Nephron (organoid): ENCODE results near the gene BID.

Source experiments
- H3K27ac Mint-ChIP-seq, 3 experiments: 2 replicates each; pipeline ENCODE4 v1.8.0; 2020; ENCODE audit warnings: mixed read lengths in 3 of 3, mild to moderate bottlenecking in 2 of 3, moderate library complexity in 1 of 3
- H3K27me3 Mint-ChIP-seq: 2 replicates; pipeline ENCODE4 v1.8.0; 2021; ENCODE audit warnings: low read depth, mild to moderate bottlenecking, moderate library complexity, mixed read lengths
- H3K36me3 Mint-ChIP-seq: 2 replicates; pipeline ENCODE4 v1.8.0; 2020; ENCODE audit warnings: low read depth, mixed read lengths
- H3K4me1 Mint-ChIP-seq: 2 replicates; pipeline ENCODE4 v1.8.0; 2020; ENCODE audit warnings: mixed read lengths
- H3K4me3 Mint-ChIP-seq, 3 experiments: 2 replicates each; pipeline ENCODE4 v1.8.0; 2020; ENCODE audit warnings: mild to moderate bottlenecking in 3 of 3, mixed read lengths in 3 of 3, moderate library complexity in 2 of 3
- H3K9me3 Mint-ChIP-seq: 2 replicates; pipeline ENCODE4 v1.8.0; 2020; ENCODE audit warnings: mixed read lengths
- CTCF ChIP-seq, 3 experiments: fragments of 200-600 bp; sonication (generic); IDR thresholded peaks; one replicate each; pipeline ENCODE4 v1.5.0; 2021; ENCODE audit warnings: antibody characterized with exemption in 3 of 3; ENCODE audit not compliant: unreplicated experiment in 3 of 3

Gene BID

GRCh38 chr22:17818180-17818579 is 43.9 kb upstream of the BID start:
- H3K27me3 Mint-ChIP-seq: no peaks in the 10 kb centered on the region
- TF ChIP-seq CTCF (IDR thresholded peaks at IDR 0.05; ENCODE audit: unreplicated experiment in 3 of 3): no peak
- no peak overlapping the region for H3K4me3 Mint-ChIP-seq
- no peak overlapping the region for H3K27ac Mint-ChIP-seq
- H3K9me3 Mint-ChIP-seq: no peaks in the 10 kb centered on the region
- H3K36me3 Mint-ChIP-seq: peaks cover 14% of the 10 kb centered on the region
- H3K4me1 Mint-ChIP-seq: no peaks in the 10 kb centered on the region

GRCh38 chr22:17817511-17818065 is 43.3 kb upstream of the BID start:
- H3K36me3 Mint-ChIP-seq: peaks cover 15% of the 10 kb centered on the region
- H3K4me3 Mint-ChIP-seq: no peak overlapping the region
- no peak overlapping the region for H3K27ac Mint-ChIP-seq
- no peaks in the 10 kb centered on the region for H3K4me1 Mint-ChIP-seq
- no peaks in the 10 kb centered on the region for H3K9me3 Mint-ChIP-seq
- no peak for TF ChIP-seq CTCF (IDR thresholded peaks at IDR 0.05; ENCODE audit: unreplicated experiment in 3 of 3)
- H3K27me3 Mint-ChIP-seq: no peaks in the 10 kb centered on the region

- no peak overlapping the region for H3K4me3 Mint-ChIP-seq
- peaks cover 15% of the 10 kb centered on the region for H3K36me3 Mint-ChIP-seq
- no peaks in the 10 kb centered on the region for H3K4me1 Mint-ChIP-seq
- no peaks in the 10 kb centered on the region for H3K27me3 Mint-ChIP-seq
- H3K9me3 Mint-ChIP-seq: no peaks in the 10 kb centered on the region
- no peak for TF ChIP-seq CTCF (IDR thresholded peaks at IDR 0.05; ENCODE audit: unreplicated experiment in 3 of 3)
- H3K27ac Mint-ChIP-seq: no peak overlapping the region
Observed at GRCh38 chr22:17817079-17817478, 42.8 kb upstream of the BID start.

GRCh38 chr22:17816649-17817048 is 42.4 kb upstream of the BID start:
- Mint-ChIP-seq H3K27me3 (no peaks in the 10 kb centered on the region), H3K27ac (no peak overlapping the region), H3K9me3 (no peaks in the 10 kb centered on the region), H3K4me1 (no peaks in the 10 kb centered on the region), H3K4me3 (no peak overlapping the region), H3K36me3 (peaks cover 15% of the 10 kb centered on the region)
- no peak for TF ChIP-seq CTCF (IDR thresholded peaks at IDR 0.05; ENCODE audit: unreplicated experiment in 3 of 3)

GRCh38 chr22:17815703-17816254 is 41.5 kb upstream of the BID start:
- H3K27me3 Mint-ChIP-seq: no peaks in the 10 kb centered on the region
- TF ChIP-seq CTCF (IDR thresholded peaks at IDR 0.05; ENCODE audit: unreplicated experiment in 3 of 3): no peak
- H3K4me1 Mint-ChIP-seq: no peaks in the 10 kb centered on the region
- no peaks in the 10 kb centered on the region for H3K9me3 Mint-ChIP-seq
- peaks cover 21% of the 10 kb centered on the region for H3K36me3 Mint-ChIP-seq
- no peak overlapping the region for H3K27ac Mint-ChIP-seq
- no peak overlapping the region for H3K4me3 Mint-ChIP-seq

- TF ChIP-seq CTCF (IDR thresholded peaks at IDR 0.05; ENCODE audit: unreplicated experiment in 3 of 3): no peak
- no peaks in the 10 kb centered on the region for H3K4me1 Mint-ChIP-seq
- no peaks in the 10 kb centered on the region for H3K27me3 Mint-ChIP-seq
- no peak overlapping the region for H3K27ac Mint-ChIP-seq
- H3K4me3 Mint-ChIP-seq: no peak overlapping the region
- no peaks in the 10 kb centered on the region for H3K9me3 Mint-ChIP-seq
- H3K36me3 Mint-ChIP-seq: peaks cover 25% of the 10 kb centered on the region
Observed at GRCh38 chr22:17814830-17815229, 40.6 kb upstream of the BID start.
